Measurements from ENCODE around the gene PTGIR.

PTGIR gene

GRCh38 chr19:46660551-46661019, 35.7 kb upstream of the PTGIR start:
- DNase-seq (ENCODE audit: low read depth), result no peak
- no peak for TF ChIP-seq CTCF (IDR thresholded peaks at IDR 0.05; ENCODE audit: control insufficient read depth, extremely low read depth, insufficient read depth)
- H3K4me3 ChIP-seq (ENCODE audit: low read depth, low read length), result peak overlapping the region; percentile 47

- no peak for DNase-seq (ENCODE audit: low read depth)
- peak overlapping the region; percentile 47 for H3K4me3 ChIP-seq (ENCODE audit: low read depth, low read length)
- no peak for TF ChIP-seq CTCF (IDR thresholded peaks at IDR 0.05; ENCODE audit: control insufficient read depth, extremely low read depth, insufficient read depth)
Observed at GRCh38 chr19:46660008-46660517, 35.2 kb upstream of the PTGIR start.

GRCh38 chr19:46659151-46660007, 34.5 kb upstream of the PTGIR start:
- H3K4me3 ChIP-seq (ENCODE audit: low read depth, low read length), result no peak overlapping the region
- TF ChIP-seq CTCF (IDR thresholded peaks at IDR 0.05; ENCODE audit: control insufficient read depth, extremely low read depth, insufficient read depth), result no peak

GRCh38 chr19:46656541-46656940, 31.7 kb upstream of the PTGIR start:
- no peak overlapping the region for H3K4me3 ChIP-seq (ENCODE audit: low read depth, low read length)
- no peak for DNase-seq (ENCODE audit: low read depth)
- no peak for TF ChIP-seq CTCF (IDR thresholded peaks at IDR 0.05; ENCODE audit: control insufficient read depth, extremely low read depth, insufficient read depth)

More at GRCh38 chr19:46659151-46660007, 34.5 kb upstream of the PTGIR start:
- DNase-seq (ENCODE audit: low read depth), result no peak

- DNase-seq (ENCODE audit: low read depth), result no peak
- TF ChIP-seq CTCF (IDR thresholded peaks at IDR 0.05; ENCODE audit: control insufficient read depth, extremely low read depth, insufficient read depth), result no peak
- no peak overlapping the region for H3K4me3 ChIP-seq (ENCODE audit: low read depth, low read length)
Observed at GRCh38 chr19:46654621-46655152, 29.8 kb upstream of the PTGIR start.

- no peak overlapping the region for H3K4me3 ChIP-seq (ENCODE audit: low read depth, low read length)
- TF ChIP-seq CTCF (IDR thresholded peaks at IDR 0.05; ENCODE audit: control insufficient read depth, extremely low read depth, insufficient read depth), result no peak
- no peak for DNase-seq (ENCODE audit: low read depth)
Observed at GRCh38 chr19:46650445-46650844, 25.6 kb upstream of the PTGIR start.
